Bronchial epithelial cell (primary cell): Measurements from ENCODE around the gene CHSY3. TPM values are rescaled to one million over a fixed set of nuclear protein-coding genes. Genes with fewer than 3 reads are reported as not detected.
"Not testable (repeated sequence)": the region's sequence is repeated elsewhere in the genome, so short reads cannot be mapped to it uniquely, and the experiment has no call there.

Experiments used
- DNase-seq: peaks from one replicate; pipeline ENCODE4 v3.0.0-alpha.2; 2010; ENCODE audit warnings: low read depth
- FAIRE-seq: peaks from 2 replicates; lab custom pipeline; 2011; peaks lifted over from hg19 to GRCh38; lab: Jason Lieb, UNC
- H3K27me3 ChIP-seq: 2 replicates; pipeline ENCODE4 v1.5.1; 2011; ENCODE audit warnings: low read length; ENCODE audit not compliant: control insufficient read depth, insufficient read depth
- H3K36me3 ChIP-seq: 2 replicates; pipeline ENCODE4 v1.5.1; 2011; ENCODE audit warnings: low read length; ENCODE audit not compliant: control insufficient read depth, insufficient read depth
- H3K4me3 ChIP-seq: 2 replicates; pipeline ENCODE4 v1.5.1; 2011; ENCODE audit warnings: mild to moderate bottlenecking, low read depth, low read length, control low read depth
- total RNA-seq: library from RNA; depleted of rRNA; stranded (reverse); fragments of >200 nt; gene quantifications from 2 replicates; pipeline ENCODE4 v1.2.1, GENCODE V29; 2014
- TF ChIP-seq, protein P1 (sequence below): IDR thresholded peaks from 2 replicates; pipeline ENCODE4 v1.5.1; 2011; ENCODE audit warnings: mild to moderate bottlenecking, moderate library complexity, low read length, control low read depth, inconsistent platforms; ENCODE audit not compliant: insufficient read depth, severe bottlenecking

The CHSY3 gene
- total RNA-seq, 1 donor from 2014 or later, result 0.26 TPM

DNA sequence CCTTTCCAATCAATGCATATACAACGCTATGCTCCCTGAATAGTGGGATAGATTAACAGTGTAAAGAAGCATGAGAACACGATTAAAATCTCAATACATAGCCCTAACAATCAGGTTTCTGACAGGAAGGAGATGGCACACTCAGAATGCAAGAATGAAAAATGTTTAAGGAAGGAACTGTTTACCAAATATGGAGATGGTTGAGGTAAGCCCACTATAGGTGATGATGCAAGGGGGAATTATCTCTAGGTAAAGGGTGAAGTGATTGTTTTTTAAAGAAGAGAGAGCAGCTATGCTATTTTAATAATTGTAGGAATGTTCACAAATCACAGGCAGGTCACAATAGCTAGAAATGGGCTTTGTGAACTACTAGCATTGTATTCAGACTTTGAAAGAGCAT lies 302.4 kb downstream of the CHSY3 start:
- DNase-seq (peak; percentile 49), FAIRE-seq (no peak)
- Histone ChIP-seq H3K36me3 (no peaks in the 10 kb centered on the region), H3K4me3 (no peak overlapping the region), H3K27me3 (no peaks in the 10 kb centered on the region)
- TF ChIP-seq, protein P1, sequence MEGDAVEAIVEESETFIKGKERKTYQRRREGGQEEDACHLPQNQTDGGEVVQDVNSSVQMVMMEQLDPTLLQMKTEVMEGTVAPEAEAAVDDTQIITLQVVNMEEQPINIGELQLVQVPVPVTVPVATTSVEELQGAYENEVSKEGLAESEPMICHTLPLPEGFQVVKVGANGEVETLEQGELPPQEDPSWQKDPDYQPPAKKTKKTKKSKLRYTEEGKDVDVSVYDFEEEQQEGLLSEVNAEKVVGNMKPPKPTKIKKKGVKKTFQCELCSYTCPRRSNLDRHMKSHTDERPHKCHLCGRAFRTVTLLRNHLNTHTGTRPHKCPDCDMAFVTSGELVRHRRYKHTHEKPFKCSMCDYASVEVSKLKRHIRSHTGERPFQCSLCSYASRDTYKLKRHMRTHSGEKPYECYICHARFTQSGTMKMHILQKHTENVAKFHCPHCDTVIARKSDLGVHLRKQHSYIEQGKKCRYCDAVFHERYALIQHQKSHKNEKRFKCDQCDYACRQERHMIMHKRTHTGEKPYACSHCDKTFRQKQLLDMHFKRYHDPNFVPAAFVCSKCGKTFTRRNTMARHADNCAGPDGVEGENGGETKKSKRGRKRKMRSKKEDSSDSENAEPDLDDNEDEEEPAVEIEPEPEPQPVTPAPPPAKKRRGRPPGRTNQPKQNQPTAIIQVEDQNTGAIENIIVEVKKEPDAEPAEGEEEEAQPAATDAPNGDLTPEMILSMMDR, result no peak

DNA sequence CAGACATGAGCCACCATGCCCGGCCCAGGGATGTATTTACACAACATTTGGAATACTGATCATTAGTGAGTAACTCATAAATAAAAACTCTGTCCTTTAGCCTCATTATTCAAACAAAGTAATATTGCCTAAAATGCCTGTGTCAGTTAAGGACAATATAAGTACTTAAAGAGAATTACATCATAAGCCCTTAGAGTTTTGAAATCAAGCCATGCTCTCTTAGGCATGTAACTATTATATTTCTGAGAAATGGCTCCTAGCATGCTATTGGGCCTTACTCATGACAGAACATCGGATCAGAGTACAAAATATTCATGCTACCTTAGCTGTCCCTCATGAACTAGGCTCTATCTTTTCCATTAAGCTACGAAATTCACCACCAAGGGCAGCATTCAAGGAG lies 309.3 kb downstream of the CHSY3 start:
- Histone ChIP-seq H3K27me3 (no peaks in the 10 kb centered on the region), H3K36me3 (no peaks in the 10 kb centered on the region), H3K4me3 (no peak overlapping the region)
- DNase-seq (peak; percentile 35), FAIRE-seq (no peak)
- TF ChIP-seq, protein P1, result no peak

DNA sequence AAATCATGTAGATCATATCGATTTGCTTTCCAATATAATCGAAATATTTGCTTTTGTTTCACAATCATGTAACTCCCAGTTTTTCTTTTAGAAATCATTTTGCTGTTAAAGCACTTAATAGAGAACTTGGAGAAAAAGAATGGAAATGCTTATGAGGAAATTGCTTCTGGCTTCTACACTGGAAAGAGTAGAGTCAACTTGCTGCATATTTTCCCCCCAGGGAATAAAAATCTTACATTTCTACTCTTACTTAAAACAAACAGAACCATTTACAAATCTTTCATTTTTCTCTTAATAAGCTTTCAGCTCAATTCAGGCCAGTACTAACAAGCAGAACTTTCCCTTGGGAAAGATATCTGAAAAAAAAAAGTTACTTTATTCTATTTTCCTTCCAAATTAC lies 312.0 kb downstream of the CHSY3 start:
- no peak for FAIRE-seq
- no peaks in the 10 kb centered on the region for H3K27me3 ChIP-seq
- no peak for DNase-seq
- H3K36me3 ChIP-seq, result no peaks in the 10 kb centered on the region
- H3K4me3 ChIP-seq, result no peak overlapping the region
- TF ChIP-seq, protein P1, result no peak

DNA sequence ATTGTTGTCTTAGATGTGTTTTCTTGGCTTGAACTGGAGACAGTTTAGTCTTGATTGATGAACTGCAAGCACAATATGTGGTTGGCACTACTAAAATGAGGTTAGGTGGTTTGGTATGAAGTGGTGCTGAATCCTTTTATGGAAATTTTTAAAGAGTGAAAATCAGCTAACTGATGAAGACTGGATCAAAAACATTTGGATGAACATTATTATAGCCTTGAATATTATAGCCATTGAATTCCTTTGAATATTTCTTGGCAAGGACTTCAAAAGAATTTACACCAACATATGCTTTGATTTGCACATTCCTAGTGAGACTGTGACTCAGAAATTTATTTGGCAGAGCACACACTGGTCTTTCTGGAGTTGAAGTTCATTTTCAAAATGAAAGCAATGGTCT lies 318.3 kb downstream of the CHSY3 start:
- Histone ChIP-seq H3K36me3 (no peaks in the 10 kb centered on the region), H3K4me3 (no peak overlapping the region)
- DNase-seq, result peak; percentile 58

DNA sequence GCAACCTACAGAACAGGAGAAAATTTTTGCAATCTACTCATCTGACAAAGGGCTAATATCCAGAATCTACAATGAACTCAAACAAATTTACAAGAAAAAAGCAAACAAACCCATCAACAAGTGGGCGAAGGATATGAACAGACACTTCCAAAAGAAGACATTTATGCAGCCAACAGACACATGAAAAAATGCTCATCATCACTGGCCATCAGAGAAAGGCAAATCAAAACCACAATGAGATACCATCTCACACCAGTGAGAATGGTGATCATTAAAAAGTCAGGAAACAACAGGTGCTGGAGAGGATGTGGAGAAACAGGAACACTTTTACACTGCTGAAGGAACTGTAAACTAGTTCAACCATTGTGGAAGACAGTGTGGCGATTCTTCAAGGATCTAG lies 322.3 kb downstream of the CHSY3 start:
- H3K36me3 ChIP-seq, H3K27me3 ChIP-seq, H3K4me3 ChIP-seq, DNase-seq, FAIRE-seq: not testable (repeated sequence)

More for the DNA sequence above, 318.3 kb downstream of the CHSY3 start:
- TF ChIP-seq, protein P1, result no peak
- no peaks in the 10 kb centered on the region for H3K27me3 ChIP-seq
- FAIRE-seq, result no peak

DNA sequence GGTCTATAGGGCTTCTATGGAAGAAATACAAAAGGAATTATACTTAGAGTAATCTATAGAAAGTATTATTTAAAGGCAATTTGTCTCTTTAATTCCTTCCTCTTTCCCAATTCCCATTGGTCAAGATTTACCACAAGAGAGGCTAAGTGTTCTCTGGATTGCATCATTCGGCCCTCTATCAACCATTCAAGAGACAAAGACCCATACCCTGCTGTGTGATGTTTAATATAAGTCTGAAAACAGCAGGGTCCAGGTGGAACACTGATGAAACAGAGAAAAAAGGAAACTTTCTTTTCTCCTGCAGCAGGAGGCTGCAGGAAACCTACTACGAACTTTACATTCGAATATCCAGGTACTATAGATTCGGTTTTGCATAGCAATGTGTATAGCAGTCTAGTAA lies 323.4 kb downstream of the CHSY3 start:
- no peak for FAIRE-seq
- Histone ChIP-seq H3K4me3 (no peak overlapping the region), H3K27me3 (no peaks in the 10 kb centered on the region), H3K36me3 (no peaks in the 10 kb centered on the region)
- no peak for DNase-seq
- TF ChIP-seq, protein P1, result no peak
